Measurements from ENCODE around the gene FARSA.

Gene FARSA

DNA sequence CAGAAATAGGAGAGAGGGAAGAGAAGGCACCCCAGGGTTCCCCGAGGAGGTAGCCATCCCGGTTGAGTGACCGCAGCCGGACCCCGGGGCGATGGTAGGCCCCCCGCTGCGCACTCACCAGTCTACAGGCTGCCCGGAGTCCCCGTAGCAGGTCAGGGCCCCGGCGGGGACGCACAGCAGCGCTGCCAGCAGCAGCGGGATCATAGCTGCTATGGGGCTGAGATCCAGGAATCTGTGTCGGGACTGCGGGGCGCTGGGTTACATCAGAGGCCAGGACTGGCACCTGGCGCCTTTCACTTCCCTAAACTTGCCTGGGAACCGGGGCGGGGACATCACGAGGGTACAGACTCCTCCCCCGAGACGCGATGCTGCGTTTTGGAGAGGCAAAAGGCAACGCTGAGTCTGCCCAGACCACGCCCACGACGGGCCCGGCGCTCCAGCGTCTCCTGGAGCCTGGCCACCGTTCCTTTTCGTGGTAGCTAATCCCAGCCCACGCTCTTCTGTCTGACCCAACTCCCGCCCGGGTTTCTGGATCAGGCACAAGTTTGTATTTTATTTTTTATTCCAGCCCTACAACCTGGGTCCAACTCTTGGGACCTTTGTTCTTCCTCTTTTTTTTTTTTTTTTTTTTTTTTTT is 52.2 kb downstream of the FARSA start, which contains the start of gene DNASE2:
TSS of gene DNASE2 (minus strand) at position 278 of the 637 bp plus-strand sequence. CDS start at position 204, 74 bp downstream.
- Histone ChIP-seq H3K9me3 (ENCODE audit: severe bottlenecking) (peaks cover 6% of the 10 kb centered on the region), H3K4me3 (ENCODE audit: low read depth, low read length) (no peak within 1 kb of the TSS), H3K27me3 (ENCODE audit: insufficient read depth, low read depth, severe bottlenecking) (no peaks in the 10 kb centered on the region), H3K27ac (no peak within 1 kb of the TSS), H3K36me3 (no peaks in the 10 kb centered on the region)
- DNase-seq = no peak
- TF ChIP-seq, protein P1, sequence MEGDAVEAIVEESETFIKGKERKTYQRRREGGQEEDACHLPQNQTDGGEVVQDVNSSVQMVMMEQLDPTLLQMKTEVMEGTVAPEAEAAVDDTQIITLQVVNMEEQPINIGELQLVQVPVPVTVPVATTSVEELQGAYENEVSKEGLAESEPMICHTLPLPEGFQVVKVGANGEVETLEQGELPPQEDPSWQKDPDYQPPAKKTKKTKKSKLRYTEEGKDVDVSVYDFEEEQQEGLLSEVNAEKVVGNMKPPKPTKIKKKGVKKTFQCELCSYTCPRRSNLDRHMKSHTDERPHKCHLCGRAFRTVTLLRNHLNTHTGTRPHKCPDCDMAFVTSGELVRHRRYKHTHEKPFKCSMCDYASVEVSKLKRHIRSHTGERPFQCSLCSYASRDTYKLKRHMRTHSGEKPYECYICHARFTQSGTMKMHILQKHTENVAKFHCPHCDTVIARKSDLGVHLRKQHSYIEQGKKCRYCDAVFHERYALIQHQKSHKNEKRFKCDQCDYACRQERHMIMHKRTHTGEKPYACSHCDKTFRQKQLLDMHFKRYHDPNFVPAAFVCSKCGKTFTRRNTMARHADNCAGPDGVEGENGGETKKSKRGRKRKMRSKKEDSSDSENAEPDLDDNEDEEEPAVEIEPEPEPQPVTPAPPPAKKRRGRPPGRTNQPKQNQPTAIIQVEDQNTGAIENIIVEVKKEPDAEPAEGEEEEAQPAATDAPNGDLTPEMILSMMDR (IDR thresholded peaks at IDR 0.05; ENCODE audit: low read depth, low read length) = no peak

- Histone ChIP-seq H3K27ac (no peak overlapping the region), H3K27me3 (ENCODE audit: insufficient read depth, low read depth, severe bottlenecking) (no peaks in the 10 kb centered on the region), H3K4me3 (ENCODE audit: low read depth, low read length) (no peak overlapping the region), H3K9me3 (ENCODE audit: severe bottlenecking) (peaks cover 6% of the 10 kb centered on the region), H3K36me3 (no peaks in the 10 kb centered on the region)
- TF ChIP-seq, protein P1 (IDR thresholded peaks at IDR 0.05; ENCODE audit: low read depth, low read length) = no peak
- no peak for DNase-seq
Observed at GRCh38 chr19:12880551-12881171, 52.9 kb downstream of the FARSA start.

GRCh38 chr19:12875086-12875485 is 58.4 kb downstream of the FARSA start:
- no peak for DNase-seq
- TF ChIP-seq, protein P1 (IDR thresholded peaks at IDR 0.05; ENCODE audit: low read depth, low read length) = no peak
- no peak overlapping the region for H3K4me3 ChIP-seq (ENCODE audit: low read depth, low read length)

DNA sequence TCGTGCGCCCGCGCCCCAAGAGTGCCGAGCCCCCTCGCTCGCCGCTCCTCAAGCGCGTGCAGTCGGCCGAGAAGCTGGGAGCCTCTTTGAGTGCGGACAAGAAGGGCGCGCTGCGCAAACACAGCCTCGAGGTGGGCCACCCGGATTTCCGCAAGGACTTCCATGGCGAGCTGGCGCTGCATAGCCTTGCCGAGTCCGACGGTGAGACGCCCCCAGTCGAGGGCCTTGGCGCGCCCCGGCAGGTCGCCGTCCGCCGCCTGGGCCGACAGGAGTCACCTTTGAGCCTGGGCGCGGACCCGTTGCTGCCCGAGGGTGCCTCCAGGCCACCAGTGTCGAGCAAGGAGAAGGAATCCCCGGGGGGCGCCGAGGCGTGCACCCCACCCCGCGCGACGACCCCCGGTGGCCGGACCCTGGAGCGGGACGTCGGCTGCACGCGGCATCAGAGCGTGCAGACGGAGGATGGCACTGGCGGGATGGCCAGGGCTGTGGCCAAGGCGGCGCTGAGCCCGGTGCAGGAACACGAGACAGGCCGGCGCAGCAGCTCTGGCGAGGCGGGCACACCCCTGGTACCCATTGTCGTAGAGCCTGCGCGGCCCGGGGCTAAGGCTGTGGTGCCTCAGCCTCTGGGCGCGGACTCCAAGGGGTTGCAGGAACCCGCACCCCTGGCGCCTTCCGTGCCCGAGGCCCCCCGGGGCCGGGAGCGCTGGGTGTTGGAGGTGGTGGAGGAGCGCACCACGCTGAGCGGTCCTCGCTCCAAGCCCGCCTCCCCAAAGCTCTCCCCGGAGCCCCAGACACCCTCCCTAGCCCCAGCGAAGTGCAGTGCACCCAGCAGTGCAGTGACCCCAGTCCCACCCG is 59.4 kb downstream of the FARSA start:
- Histone ChIP-seq H3K4me3 (ENCODE audit: low read depth, low read length) (no peak overlapping the region), H3K27me3 (ENCODE audit: insufficient read depth, low read depth, severe bottlenecking) (no peaks in the 10 kb centered on the region), H3K27ac (no peak overlapping the region), H3K36me3 (peaks cover 53% of the 10 kb centered on the region), H3K9me3 (ENCODE audit: severe bottlenecking) (no peaks in the 10 kb centered on the region)
- no peak for DNase-seq
- TF ChIP-seq, protein P1 (IDR thresholded peaks at IDR 0.05; ENCODE audit: low read depth, low read length) = no peak

More at GRCh38 chr19:12875086-12875485, 58.4 kb downstream of the FARSA start:
- Histone ChIP-seq H3K36me3 (peaks cover 47% of the 10 kb centered on the region), H3K27ac (no peak overlapping the region), H3K27me3 (ENCODE audit: insufficient read depth, low read depth, severe bottlenecking) (no peaks in the 10 kb centered on the region), H3K9me3 (ENCODE audit: severe bottlenecking) (no peaks in the 10 kb centered on the region)

DNA sequence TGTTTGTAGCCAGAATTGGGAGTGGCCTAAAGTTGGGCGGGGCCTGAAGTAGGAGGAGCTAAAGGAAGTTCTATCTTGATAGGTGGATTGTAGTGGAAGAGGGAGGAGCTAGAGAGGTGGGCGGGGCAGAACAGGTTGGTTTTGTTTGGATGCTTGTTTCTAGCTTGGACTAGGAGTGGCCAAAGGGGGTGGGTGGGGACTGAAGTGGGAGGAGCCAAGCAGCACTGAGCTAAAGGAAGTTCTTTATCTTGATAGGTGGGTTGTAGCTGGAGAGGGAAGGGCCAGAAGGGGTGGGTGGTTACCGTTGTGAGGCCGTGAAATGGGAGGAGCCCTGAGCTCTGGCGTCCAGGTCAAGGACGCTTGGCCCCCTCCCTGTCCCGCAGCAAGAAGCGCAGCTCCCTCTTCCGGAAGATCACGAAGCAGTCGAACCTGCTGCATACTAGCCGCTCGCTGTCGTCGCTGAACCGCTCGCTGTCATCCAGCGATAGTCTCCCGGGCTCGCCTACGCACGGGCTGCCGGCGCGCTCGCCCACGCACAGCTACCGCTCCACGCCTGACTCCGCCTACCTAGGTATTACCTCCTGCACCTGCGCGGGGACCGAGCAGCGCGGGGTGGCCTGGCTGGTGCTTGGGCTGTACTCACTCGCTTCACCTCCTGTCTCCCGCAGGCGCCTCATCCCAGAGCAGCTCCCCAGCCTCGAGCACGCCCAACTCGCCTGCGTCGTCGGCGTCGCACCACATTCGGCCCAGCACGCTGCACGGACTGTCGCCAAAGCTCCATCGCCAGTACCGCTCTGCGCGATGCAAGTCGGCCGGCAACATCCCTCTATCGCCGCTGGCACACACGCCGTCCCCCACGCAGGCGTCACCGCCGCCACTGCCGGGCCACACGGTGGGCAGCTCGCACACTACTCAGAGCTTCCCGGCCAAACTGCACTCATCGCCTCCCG is 60.3 kb downstream of the FARSA start:
- DNase-seq = peak; percentile 48
- H3K4me3 ChIP-seq (ENCODE audit: low read depth, low read length) = no peak overlapping the region
- H3K36me3 ChIP-seq = peaks cover 62% of the 10 kb centered on the region
- H3K27ac ChIP-seq = no peak overlapping the region
- no peaks in the 10 kb centered on the region for H3K9me3 ChIP-seq (ENCODE audit: severe bottlenecking)
- TF ChIP-seq, protein P1 (IDR thresholded peaks at IDR 0.05; ENCODE audit: low read depth, low read length) = no peak
- no peaks in the 10 kb centered on the region for H3K27me3 ChIP-seq (ENCODE audit: insufficient read depth, low read depth, severe bottlenecking)
